ENCODE results near the gene ZFY.
"Not testable (repeated sequence)": the region's sequence is repeated elsewhere in the genome, so short reads cannot be mapped to it uniquely, and the experiment has no call there.

The ZFY gene

DNA sequence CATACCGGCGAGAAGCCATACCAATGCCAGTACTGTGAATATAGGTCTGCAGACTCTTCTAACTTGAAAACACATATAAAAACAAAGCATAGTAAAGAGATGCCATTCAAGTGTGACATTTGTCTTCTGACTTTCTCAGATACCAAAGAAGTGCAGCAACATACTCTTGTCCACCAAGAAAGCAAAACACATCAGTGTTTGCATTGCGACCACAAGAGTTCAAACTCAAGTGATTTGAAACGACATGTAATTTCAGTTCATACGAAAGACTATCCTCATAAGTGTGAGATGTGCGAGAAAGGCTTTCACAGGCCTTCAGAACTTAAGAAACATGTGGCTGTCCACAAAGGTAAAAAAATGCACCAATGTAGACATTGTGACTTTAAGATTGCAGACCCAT, 44.1 kb downstream of the ZFY start:
- no peak for DNase-seq

DNA sequence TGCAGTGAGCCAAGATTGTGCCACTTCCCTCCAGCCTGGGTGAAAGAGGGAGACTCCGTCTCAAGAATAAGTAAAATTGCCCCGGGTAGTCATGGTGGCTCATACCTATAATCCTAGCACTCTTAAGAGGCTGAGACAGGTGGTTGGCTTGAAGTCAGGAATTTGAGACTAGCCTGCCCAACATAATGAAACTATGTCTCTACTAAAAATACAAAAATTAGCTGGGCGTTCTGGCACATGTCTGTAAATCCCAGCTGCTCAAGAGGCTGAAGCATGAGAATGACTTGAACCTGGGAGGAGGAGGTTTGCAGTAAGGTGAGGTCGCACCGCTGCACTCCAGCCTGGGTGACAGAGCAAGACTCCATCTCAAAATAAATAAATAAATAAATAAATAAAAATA, 49.3 kb downstream of the ZFY start:
- DNase-seq: no peak

DNA sequence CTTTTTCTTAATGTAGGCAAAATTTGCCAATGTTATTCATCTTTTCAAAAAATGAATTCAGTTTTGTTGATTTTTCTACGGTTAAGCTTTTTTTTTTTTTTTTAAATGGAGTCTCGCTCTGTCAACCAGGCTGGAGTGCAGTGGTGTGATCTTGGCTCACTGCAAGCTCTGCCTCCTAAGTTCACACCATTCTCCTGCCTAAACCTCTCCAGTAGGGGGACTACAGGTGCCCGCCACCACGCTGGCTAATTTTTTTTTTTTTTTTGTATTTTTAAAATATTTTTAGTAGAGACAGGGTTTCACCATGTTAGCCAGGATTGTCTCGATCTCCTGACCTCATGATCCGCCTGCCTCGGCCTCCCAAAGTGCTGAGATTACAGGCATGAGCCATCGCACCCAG, 52.0 kb downstream of the ZFY start:
- not testable (repeated sequence) for DNase-seq

DNA sequence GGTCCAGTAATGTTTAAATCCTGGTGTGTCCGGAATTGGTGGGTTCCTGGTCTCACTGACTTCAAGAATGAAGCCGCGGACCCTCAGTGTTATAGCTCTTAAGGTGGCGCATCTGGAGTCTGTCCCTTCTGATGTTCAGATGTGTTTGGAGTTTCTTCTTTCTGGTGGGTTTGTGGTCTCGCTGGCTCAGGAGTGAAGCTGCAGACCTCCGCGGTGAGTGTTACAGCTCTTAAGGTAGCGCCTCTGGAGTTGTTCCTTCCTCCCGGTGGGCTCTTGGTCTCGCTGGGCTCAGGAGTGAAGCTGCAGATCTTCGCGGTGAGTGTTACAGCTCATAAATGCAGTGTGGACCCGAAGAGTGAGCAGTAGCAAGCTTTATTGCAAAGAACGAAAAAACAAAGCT, 62.2 kb downstream of the ZFY start:
- not testable (repeated sequence) for DNase-seq

DNA sequence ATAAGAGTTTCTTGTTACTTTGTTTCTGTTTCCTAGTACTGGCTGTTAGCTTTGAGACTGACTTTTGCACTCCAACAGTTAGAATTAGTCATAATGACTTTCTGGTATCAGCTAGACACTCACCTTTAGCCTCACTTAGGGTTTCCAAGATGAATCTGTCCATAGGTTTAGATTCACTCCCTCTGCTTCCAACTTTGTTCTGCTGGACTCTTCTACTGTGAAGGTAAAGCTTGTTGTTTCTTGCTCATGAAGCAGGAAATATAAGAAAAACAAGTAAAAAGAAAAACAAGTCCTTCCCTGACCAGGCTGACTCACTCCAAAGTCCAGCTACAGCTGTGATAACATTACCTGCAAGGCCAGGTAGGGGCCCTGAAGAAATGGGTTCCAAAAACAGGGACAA, 67.0 kb downstream of the ZFY start:
- DNase-seq: no peak

DNA sequence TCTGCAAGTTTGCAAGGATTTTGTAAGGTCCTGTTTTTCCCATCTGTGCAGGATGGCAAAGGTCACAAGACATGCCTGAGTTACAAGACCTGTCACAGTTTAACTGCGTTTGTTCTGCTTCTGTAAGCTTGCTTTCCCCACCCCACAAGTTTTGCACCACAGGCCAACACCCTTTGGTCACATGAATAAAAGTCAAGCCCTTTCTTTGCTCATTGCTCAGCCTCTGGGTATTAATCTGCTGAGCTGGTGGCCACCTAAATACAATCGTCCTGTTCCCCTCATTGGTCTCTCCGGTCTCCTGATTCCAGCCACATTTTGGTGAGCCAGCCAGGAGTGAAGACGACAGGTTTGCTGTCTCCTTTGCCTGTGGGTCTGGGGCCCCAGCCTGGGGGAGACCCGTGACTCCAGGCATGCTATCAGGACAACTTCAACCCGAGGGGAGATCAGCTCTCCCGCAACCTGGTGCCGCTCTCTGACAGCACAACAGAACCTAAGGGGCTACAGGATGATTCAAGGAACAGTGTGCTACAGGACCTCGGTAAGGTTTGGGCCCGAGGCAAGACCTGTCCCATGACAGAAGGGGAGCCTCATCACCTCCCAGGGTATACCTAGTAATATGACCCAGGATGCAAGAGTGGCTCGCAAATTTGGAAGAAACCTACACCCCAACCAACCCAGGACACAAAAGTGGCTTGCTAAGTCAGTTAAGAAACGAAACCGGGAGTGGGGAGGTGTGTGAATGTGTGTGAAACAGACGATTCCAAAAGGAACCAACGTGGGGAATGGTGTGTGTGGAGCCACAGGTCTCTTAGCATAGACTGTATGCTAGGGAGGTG, 67.7 kb downstream of the ZFY start:
- no peak for DNase-seq

DNA sequence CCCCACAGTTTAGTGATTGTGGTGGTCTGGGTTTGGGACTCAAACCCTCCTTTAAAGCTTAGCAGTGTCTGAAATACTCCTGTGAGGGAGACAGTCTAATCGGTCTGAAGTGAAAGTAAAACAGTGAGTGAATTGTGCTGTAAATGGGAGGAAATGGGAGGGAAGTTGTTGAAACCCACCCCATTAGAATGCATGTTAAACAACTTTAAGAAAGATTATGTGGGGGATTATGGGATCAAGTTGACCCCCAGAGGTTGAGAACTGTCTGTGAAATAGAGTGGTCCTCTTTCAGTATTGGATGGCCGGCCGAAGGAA, 68.3 kb downstream of the ZFY start:
- DNase-seq: no peak

DNA sequence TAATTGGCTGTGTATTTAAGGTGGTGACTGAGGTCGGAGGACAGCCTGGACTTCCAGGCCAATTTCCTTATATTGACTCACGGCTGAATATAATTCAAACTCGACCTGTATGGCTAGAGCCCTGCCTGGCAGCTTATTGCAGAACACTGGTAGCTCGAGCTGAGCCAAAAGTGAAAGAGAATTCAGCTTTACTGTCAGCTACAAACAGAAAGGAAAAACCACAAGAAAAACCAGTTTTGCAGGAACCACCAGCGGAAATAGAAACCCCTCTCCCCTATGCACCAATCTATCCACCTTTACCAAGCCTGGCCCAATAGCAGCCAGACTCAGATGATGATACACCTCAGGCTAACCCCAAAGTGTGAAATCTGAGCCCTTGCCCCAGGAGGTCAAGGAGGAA, 68.7 kb downstream of the ZFY start:
- DNase-seq: no peak

DNA sequence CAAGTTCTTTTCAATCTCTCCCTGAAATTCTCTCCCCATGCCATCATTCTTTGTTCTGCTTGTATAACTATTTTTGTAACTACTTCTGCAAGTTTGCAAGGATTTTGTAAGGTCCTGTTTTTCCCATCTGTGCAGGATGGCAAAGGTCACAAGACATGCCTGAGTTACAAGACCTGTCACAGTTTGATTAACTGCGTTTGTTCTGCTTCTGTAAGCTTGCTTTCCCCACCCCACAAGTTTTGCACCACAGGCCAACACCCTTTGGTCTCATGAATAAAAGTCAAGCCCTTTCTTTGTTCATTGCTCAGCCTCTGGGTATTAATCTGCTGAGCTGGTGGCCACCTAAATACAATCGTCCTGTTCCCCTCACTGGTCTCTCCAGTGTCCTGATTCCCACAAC, 70.8 kb downstream of the ZFY start:
- not testable (repeated sequence) for DNase-seq

DNA sequence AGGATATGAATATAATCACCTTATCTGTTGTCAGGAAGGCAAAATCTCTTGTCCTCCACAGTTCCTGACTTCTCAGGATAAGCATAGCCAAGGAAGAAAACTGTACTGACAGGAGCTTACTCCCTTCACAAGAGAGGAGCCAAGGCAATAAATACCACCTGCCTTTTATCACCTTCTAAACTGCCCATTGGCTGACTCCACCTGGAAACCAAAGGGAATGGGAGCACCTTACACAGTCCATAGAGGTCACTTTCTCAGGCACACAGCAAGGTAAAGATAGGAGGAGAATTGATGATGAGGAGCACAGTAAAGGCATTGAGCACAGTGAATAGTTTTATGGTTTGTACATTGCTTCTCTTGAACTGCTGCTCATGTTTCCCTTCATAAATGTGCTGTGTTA, 72.8 kb downstream of the ZFY start:
- no peak for DNase-seq

DNA sequence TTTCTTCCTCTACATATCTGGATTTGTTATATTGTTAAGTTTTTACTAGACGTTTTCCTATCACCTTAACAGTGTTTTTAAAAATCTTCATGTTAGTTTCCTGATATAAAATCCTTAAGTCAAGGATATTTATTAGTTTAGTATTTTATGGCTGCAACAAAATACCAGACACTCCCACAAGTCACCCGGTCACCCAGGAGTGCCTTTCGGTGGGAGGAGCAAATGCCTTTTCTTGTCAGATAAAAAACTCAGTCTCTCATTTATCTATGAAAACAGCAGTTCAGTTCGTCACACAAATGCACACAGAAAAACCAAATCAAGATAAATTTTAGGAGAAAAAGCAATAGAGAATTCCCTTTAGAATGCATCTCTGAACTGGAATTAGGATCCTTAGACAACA, 77.0 kb downstream of the ZFY start:
- DNase-seq: no peak

DNA sequence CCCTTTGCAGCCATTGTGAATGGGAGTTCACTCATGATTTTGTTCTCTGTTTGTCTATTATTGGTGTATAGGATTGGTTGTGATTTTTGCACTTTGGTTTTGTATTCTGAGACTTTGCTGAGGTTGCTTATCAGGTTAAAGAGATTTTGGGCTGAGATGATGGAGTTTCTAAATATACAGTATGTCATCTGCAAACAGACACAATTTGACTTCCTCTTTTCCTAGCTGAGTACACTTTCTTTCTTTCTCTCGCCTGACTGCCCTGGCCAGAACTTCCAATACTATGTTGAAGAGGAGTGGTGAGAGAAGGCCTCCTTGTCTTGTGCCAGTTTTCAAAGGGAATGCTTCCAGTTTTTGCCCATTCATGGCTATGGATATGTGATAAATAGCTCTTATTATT, 81.4 kb downstream of the ZFY start:
- DNase-seq: no peak

DNA sequence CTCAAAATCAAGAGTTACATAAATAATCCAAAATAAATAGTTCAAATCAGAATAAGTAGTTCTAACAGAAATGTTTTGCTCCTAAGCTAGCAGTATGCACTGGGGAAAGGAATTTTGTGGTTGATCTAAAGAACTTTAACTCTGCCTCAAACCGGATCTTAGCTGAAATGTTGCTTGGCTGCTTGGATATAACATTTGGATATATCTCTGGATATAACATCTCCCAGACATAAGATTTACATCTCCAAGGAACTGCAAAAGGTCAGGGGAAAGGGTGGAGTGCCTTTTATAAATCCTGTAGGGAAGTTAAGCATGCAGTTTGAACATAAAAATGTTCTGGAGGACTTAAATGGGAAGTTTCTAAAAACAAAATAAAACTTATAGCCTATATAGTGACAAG, 83.4 kb downstream of the ZFY start:
- DNase-seq: no peak

DNA sequence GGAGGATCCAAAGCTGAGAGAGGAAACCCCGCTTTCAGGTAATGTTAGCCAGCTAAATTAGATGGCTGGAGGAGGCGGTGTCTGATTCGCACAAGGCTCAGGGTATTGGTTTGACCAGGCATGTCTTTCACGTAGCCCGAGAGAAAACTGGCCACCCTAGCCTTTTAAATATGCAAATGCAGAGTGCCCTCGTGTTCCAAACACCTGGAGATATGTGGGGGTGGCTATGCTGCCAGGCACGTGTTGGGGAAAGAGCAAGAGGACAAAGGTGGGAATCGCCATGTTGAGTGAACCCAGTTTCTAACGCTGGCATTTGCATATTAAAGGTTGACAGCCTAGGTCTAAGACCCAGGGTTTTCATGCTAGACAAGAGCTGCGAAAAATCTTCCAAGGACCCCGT, 84.4 kb downstream of the ZFY start:
- DNase-seq: no peak

DNA sequence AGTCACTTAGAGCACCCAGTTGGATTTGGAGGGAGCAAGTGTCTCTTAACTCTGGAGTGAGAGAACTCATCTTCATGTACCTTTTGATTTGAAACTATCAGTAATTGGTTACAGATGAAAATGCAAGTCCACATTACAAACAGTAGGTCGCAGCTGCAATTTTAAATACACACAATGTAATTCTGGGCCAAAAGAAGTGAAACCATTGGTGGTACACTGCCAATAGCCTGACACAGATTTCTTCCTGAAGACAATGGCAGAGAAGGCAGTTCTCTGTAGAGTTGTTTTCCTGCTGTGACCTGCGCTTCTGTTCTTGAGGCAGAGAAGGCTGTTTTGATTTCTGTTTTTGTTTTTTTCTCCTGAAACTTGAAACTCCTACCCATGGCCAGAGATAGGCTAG, 86.0 kb downstream of the ZFY start:
- DNase-seq: no peak

DNA sequence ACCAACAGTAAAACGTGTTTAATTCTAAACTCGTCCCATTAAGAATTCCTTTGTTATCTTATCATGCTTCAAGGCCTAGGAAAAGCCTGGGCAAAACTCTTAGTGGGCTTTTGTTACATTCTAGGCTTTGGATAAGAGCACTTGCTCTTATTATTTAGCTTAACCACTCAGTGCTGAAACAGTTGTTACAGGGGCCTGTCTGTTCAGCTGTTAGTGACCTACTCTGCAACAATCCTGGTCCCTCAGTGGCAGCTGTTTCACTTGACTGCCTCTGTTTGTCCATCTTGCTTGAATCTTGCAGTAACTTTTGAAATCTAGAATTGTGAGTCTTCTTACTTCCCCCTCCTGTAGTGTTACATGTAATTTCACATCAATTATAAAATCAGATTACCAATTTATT, 88.4 kb downstream of the ZFY start:
- no peak for DNase-seq

DNA sequence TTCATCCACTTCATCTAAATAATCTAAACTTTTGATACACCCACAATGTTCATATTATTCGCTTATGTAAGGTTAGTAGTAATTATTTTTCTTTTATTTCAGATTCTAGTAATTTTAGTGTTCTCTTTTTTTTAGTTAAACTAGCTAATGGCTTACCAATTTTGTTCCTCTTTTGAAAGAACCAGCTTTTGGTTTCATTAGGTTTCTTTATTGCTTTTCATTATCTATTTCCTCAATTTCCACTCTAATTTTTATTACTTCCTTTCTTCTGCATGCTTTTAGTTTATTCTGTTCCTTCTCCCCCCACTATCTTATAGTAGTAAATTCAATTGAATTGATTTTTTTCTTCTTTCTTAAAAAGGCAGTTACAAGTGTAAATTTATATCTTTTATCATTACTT, 90.2 kb downstream of the ZFY start:
- no peak for DNase-seq

Measured in NCI-H2227 treated with DMSO at 0.1 percent for 48 hours (cell line).